Measurements from ENCODE around the gene EVC2.

EVC2 gene

GRCh38 chr4:5664778-5665177 is 43.6 kb downstream of the EVC2 start:
- Histone ChIP-seq H3K9ac (ENCODE audit: low read length) (no peak overlapping the region), H3K4me2 (ENCODE audit: low read depth, low read length) (no peak overlapping the region), H4K20me1 (ENCODE audit: insufficient read depth, low read length) (no peaks in the 10 kb centered on the region), H3K27ac (ENCODE audit: low read length) (no peak overlapping the region), H3K4me3 (ENCODE audit: low read length) (no peak overlapping the region), H2AFZ (ENCODE audit: low read length) (no peak overlapping the region), H3K9me2 (replicated peaks; ENCODE audit: insufficient read depth, low read length) (no peaks in the 10 kb centered on the region), H3K79me2 (ENCODE audit: low read length) (0 out of 2 replicates have a peak, but pooled peaks cover 3% of the 10 kb centered on the region), H3F3A (ENCODE audit: insufficient read depth, low read length) (no peaks in the 10 kb centered on the region), H3K36me3 (replicated peaks; ENCODE audit: insufficient read depth, low read length) (peaks cover 3% of the 10 kb centered on the region; the same call in 1 of the 2 replicates), H3K27me3 (replicated peaks; ENCODE audit: insufficient read depth, low read length) (no peaks in the 10 kb centered on the region), H3K4me1 (ENCODE audit: low read length) (no peaks in the 10 kb centered on the region), H3K9me3 (replicated peaks; ENCODE audit: insufficient read depth, low read length) (no peaks in the 10 kb centered on the region)
- no peak for DNase-seq
- TF ChIP-seq CTCF (IDR thresholded peaks at IDR 0.05; ENCODE audit: low read length) (no peak), EZH2 (optimal IDR thresholded peaks at IDR 0.05; ENCODE audit: low read depth, low read length) (no peak), EZH2phosphoT487 (IDR thresholded peaks at IDR 0.05; ENCODE audit: low read length) (no peak)

DNA sequence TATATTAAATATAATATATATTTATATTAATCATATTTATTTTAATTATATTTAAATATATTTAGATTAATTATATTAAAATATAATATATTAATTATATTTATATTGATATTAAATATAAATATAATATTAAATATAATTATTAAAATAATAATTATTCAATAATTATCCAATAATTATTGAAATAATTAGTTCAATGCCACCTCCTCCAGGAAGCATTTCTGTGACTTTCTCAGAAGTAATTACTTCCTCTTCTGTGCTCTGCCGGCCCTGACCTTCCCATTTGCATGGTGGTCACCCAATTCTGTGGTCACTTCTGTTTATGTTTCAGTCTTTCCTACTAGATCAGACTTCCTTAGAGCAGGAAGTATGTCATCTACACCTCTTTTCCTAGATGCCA is 45.8 kb downstream of the EVC2 start:
- no peaks in the 10 kb centered on the region for H3K27me3 ChIP-seq (replicated peaks; ENCODE audit: insufficient read depth, low read length)
- no peaks in the 10 kb centered on the region for H3K9me3 ChIP-seq (replicated peaks; ENCODE audit: insufficient read depth, low read length)
- H3K9me2 ChIP-seq (replicated peaks; ENCODE audit: insufficient read depth, low read length), result no peaks in the 10 kb centered on the region
- H2AFZ ChIP-seq (ENCODE audit: low read length), result no peak overlapping the region
- H3K36me3 ChIP-seq (replicated peaks; ENCODE audit: insufficient read depth, low read length), result peaks cover 3% of the 10 kb centered on the region; the same call in 1 of the 2 replicates
- no peaks in the 10 kb centered on the region for H3K79me2 ChIP-seq (ENCODE audit: low read length)
- H3K27ac ChIP-seq (ENCODE audit: low read length), result no peak overlapping the region
- no peak overlapping the region for H3K4me3 ChIP-seq (ENCODE audit: low read length)
- H4K20me1 ChIP-seq (ENCODE audit: insufficient read depth, low read length), result no peaks in the 10 kb centered on the region
- DNase-seq, result no peak
- H3K4me2 ChIP-seq (ENCODE audit: low read depth, low read length), result no peak overlapping the region
- TF ChIP-seq EZH2phosphoT487 (IDR thresholded peaks at IDR 0.05; ENCODE audit: low read length) (no peak), EZH2 (optimal IDR thresholded peaks at IDR 0.05; ENCODE audit: low read depth, low read length) (no peak), CTCF (IDR thresholded peaks at IDR 0.05; ENCODE audit: low read length) (no peak)
- no peaks in the 10 kb centered on the region for H3K4me1 ChIP-seq (ENCODE audit: low read length)
- H3F3A ChIP-seq (ENCODE audit: insufficient read depth, low read length), result no peaks in the 10 kb centered on the region
- no peak overlapping the region for H3K9ac ChIP-seq (ENCODE audit: low read length)

- no peaks in the 10 kb centered on the region for H3K79me2 ChIP-seq (ENCODE audit: low read length)
- no peak overlapping the region for H3K4me2 ChIP-seq (ENCODE audit: low read depth, low read length)
- TF ChIP-seq EZH2 (optimal IDR thresholded peaks at IDR 0.05; ENCODE audit: low read depth, low read length) (no peak), CTCF (IDR thresholded peaks at IDR 0.05; ENCODE audit: low read length) (no peak), EZH2phosphoT487 (IDR thresholded peaks at IDR 0.05; ENCODE audit: low read length) (no peak)
- no peak overlapping the region for H3K9ac ChIP-seq (ENCODE audit: low read length)
- H4K20me1 ChIP-seq (ENCODE audit: insufficient read depth, low read length), result no peaks in the 10 kb centered on the region
- H3K9me2 ChIP-seq (replicated peaks; ENCODE audit: insufficient read depth, low read length), result no peaks in the 10 kb centered on the region
- H2AFZ ChIP-seq (ENCODE audit: low read length), result no peak overlapping the region
- H3K27ac ChIP-seq (ENCODE audit: low read length), result no peak overlapping the region
- H3F3A ChIP-seq (ENCODE audit: insufficient read depth, low read length), result no peaks in the 10 kb centered on the region
- H3K9me3 ChIP-seq (replicated peaks; ENCODE audit: insufficient read depth, low read length), result no peaks in the 10 kb centered on the region
- peaks cover 3% of the 10 kb centered on the region; the same call in 1 of the 2 replicates for H3K36me3 ChIP-seq (replicated peaks; ENCODE audit: insufficient read depth, low read length)
- no peak overlapping the region for H3K4me3 ChIP-seq (ENCODE audit: low read length)
- no peak for DNase-seq
- H3K27me3 ChIP-seq (replicated peaks; ENCODE audit: insufficient read depth, low read length), result no peaks in the 10 kb centered on the region
- no peaks in the 10 kb centered on the region for H3K4me1 ChIP-seq (ENCODE audit: low read length)
These were observed 47.1 kb downstream of the EVC2 start for GRCh38 chr4:5661237-5661636.

Measured in MM.1S (cell line).